ENCODE measurements around the gene SLC8A1.

SLC8A1 gene

GRCh38 chr2:40395169-40396073, 56.5 kb downstream of the SLC8A1 start:
- no peak overlapping the region for H3K27ac ChIP-seq (ENCODE audit: insufficient read depth, low read length, poor library complexity, severe bottlenecking)
- no peak overlapping the region for H3K4me3 ChIP-seq (ENCODE audit: insufficient read depth, low read depth, low read length, poor library complexity, severe bottlenecking)
- H3K36me3 ChIP-seq (ENCODE audit: control insufficient read depth, insufficient read depth, low read length) = no peaks in the 10 kb centered on the region
- no peaks in the 10 kb centered on the region for H3K4me1 ChIP-seq (ENCODE audit: control insufficient read depth, insufficient read depth, low read length, poor library complexity, severe bottlenecking)
- DNase-seq = no peak
- H3K9me3 ChIP-seq (ENCODE audit: control insufficient read depth, low read length) = no peaks in the 10 kb centered on the region
- H3K27me3 ChIP-seq (replicated peaks; ENCODE audit: control insufficient read depth, insufficient read depth, low read length, poor library complexity, severe bottlenecking) = no peaks in the 10 kb centered on the region

GRCh38 chr2:40394597-40394996, 57.3 kb downstream of the SLC8A1 start:
- Histone ChIP-seq H3K27me3 (replicated peaks; ENCODE audit: control insufficient read depth, insufficient read depth, low read length, poor library complexity, severe bottlenecking) (no peaks in the 10 kb centered on the region), H3K27ac (ENCODE audit: insufficient read depth, low read length, poor library complexity, severe bottlenecking) (no peak overlapping the region), H3K4me3 (ENCODE audit: insufficient read depth, low read depth, low read length, poor library complexity, severe bottlenecking) (no peak overlapping the region), H3K4me1 (ENCODE audit: control insufficient read depth, insufficient read depth, low read length, poor library complexity, severe bottlenecking) (no peaks in the 10 kb centered on the region), H3K9me3 (ENCODE audit: control insufficient read depth, low read length) (no peaks in the 10 kb centered on the region), H3K36me3 (ENCODE audit: control insufficient read depth, insufficient read depth, low read length) (no peaks in the 10 kb centered on the region)
- DNase-seq = no peak

GRCh38 chr2:40394031-40394430, 57.9 kb downstream of the SLC8A1 start:
- no peaks in the 10 kb centered on the region for H3K9me3 ChIP-seq (ENCODE audit: control insufficient read depth, low read length)
- DNase-seq = no peak
- no peak overlapping the region for H3K27ac ChIP-seq (ENCODE audit: insufficient read depth, low read length, poor library complexity, severe bottlenecking)
- H3K4me3 ChIP-seq (ENCODE audit: insufficient read depth, low read depth, low read length, poor library complexity, severe bottlenecking) = no peak overlapping the region
- H3K4me1 ChIP-seq (ENCODE audit: control insufficient read depth, insufficient read depth, low read length, poor library complexity, severe bottlenecking) = no peaks in the 10 kb centered on the region
- H3K36me3 ChIP-seq (ENCODE audit: control insufficient read depth, insufficient read depth, low read length) = no peaks in the 10 kb centered on the region
- H3K27me3 ChIP-seq (replicated peaks; ENCODE audit: control insufficient read depth, insufficient read depth, low read length, poor library complexity, severe bottlenecking) = no peaks in the 10 kb centered on the region

GRCh38 chr2:40388161-40388560, 63.7 kb downstream of the SLC8A1 start:
- no peak for DNase-seq
- H3K9me3 ChIP-seq (ENCODE audit: control insufficient read depth, low read length) = no peaks in the 10 kb centered on the region
- H3K27me3 ChIP-seq (replicated peaks; ENCODE audit: control insufficient read depth, insufficient read depth, low read length, poor library complexity, severe bottlenecking) = no peaks in the 10 kb centered on the region
- H3K4me1 ChIP-seq (ENCODE audit: control insufficient read depth, insufficient read depth, low read length, poor library complexity, severe bottlenecking) = no peaks in the 10 kb centered on the region
- no peak overlapping the region for H3K4me3 ChIP-seq (ENCODE audit: insufficient read depth, low read depth, low read length, poor library complexity, severe bottlenecking)
- H3K27ac ChIP-seq (ENCODE audit: insufficient read depth, low read length, poor library complexity, severe bottlenecking) = no peak overlapping the region
- H3K36me3 ChIP-seq (ENCODE audit: control insufficient read depth, insufficient read depth, low read length) = no peaks in the 10 kb centered on the region

- no peak for DNase-seq
- Histone ChIP-seq H3K36me3 (ENCODE audit: control insufficient read depth, insufficient read depth, low read length) (no peaks in the 10 kb centered on the region), H3K4me1 (ENCODE audit: control insufficient read depth, insufficient read depth, low read length, poor library complexity, severe bottlenecking) (no peaks in the 10 kb centered on the region), H3K4me3 (ENCODE audit: insufficient read depth, low read depth, low read length, poor library complexity, severe bottlenecking) (no peak overlapping the region), H3K27me3 (replicated peaks; ENCODE audit: control insufficient read depth, insufficient read depth, low read length, poor library complexity, severe bottlenecking) (no peaks in the 10 kb centered on the region), H3K9me3 (ENCODE audit: control insufficient read depth, low read length) (no peaks in the 10 kb centered on the region), H3K27ac (ENCODE audit: insufficient read depth, low read length, poor library complexity, severe bottlenecking) (no peak overlapping the region)
These were observed 65.7 kb downstream of the SLC8A1 start for GRCh38 chr2:40386177-40386576.

GRCh38 chr2:40384714-40385113, 67.2 kb downstream of the SLC8A1 start:
- Histone ChIP-seq H3K27ac (ENCODE audit: insufficient read depth, low read length, poor library complexity, severe bottlenecking) (no peak overlapping the region), H3K9me3 (ENCODE audit: control insufficient read depth, low read length) (no peaks in the 10 kb centered on the region), H3K4me3 (ENCODE audit: insufficient read depth, low read depth, low read length, poor library complexity, severe bottlenecking) (no peak overlapping the region), H3K36me3 (ENCODE audit: control insufficient read depth, insufficient read depth, low read length) (no peaks in the 10 kb centered on the region), H3K4me1 (ENCODE audit: control insufficient read depth, insufficient read depth, low read length, poor library complexity, severe bottlenecking) (no peaks in the 10 kb centered on the region), H3K27me3 (replicated peaks; ENCODE audit: control insufficient read depth, insufficient read depth, low read length, poor library complexity, severe bottlenecking) (no peaks in the 10 kb centered on the region)
- no peak for DNase-seq

GRCh38 chr2:40384233-40384632, 67.7 kb downstream of the SLC8A1 start:
- Histone ChIP-seq H3K27me3 (replicated peaks; ENCODE audit: control insufficient read depth, insufficient read depth, low read length, poor library complexity, severe bottlenecking) (no peaks in the 10 kb centered on the region), H3K9me3 (ENCODE audit: control insufficient read depth, low read length) (no peaks in the 10 kb centered on the region), H3K36me3 (ENCODE audit: control insufficient read depth, insufficient read depth, low read length) (no peaks in the 10 kb centered on the region), H3K27ac (ENCODE audit: insufficient read depth, low read length, poor library complexity, severe bottlenecking) (no peak overlapping the region), H3K4me3 (ENCODE audit: insufficient read depth, low read depth, low read length, poor library complexity, severe bottlenecking) (no peak overlapping the region), H3K4me1 (ENCODE audit: control insufficient read depth, insufficient read depth, low read length, poor library complexity, severe bottlenecking) (no peaks in the 10 kb centered on the region)
- DNase-seq = no peak

- Histone ChIP-seq H3K4me1 (ENCODE audit: control insufficient read depth, insufficient read depth, low read length, poor library complexity, severe bottlenecking) (no peaks in the 10 kb centered on the region), H3K27me3 (replicated peaks; ENCODE audit: control insufficient read depth, insufficient read depth, low read length, poor library complexity, severe bottlenecking) (no peaks in the 10 kb centered on the region), H3K36me3 (ENCODE audit: control insufficient read depth, insufficient read depth, low read length) (no peaks in the 10 kb centered on the region), H3K4me3 (ENCODE audit: insufficient read depth, low read depth, low read length, poor library complexity, severe bottlenecking) (no peak overlapping the region), H3K9me3 (ENCODE audit: control insufficient read depth, low read length) (no peaks in the 10 kb centered on the region), H3K27ac (ENCODE audit: insufficient read depth, low read length, poor library complexity, severe bottlenecking) (no peak overlapping the region)
- DNase-seq = no peak
These were observed 71.2 kb downstream of the SLC8A1 start for GRCh38 chr2:40380721-40381120.

GRCh38 chr2:40380041-40380440, 71.8 kb downstream of the SLC8A1 start:
- Histone ChIP-seq H3K9me3 (ENCODE audit: control insufficient read depth, low read length) (no peaks in the 10 kb centered on the region), H3K4me1 (ENCODE audit: control insufficient read depth, insufficient read depth, low read length, poor library complexity, severe bottlenecking) (no peaks in the 10 kb centered on the region), H3K27me3 (replicated peaks; ENCODE audit: control insufficient read depth, insufficient read depth, low read length, poor library complexity, severe bottlenecking) (no peaks in the 10 kb centered on the region), H3K36me3 (ENCODE audit: control insufficient read depth, insufficient read depth, low read length) (no peaks in the 10 kb centered on the region), H3K27ac (ENCODE audit: insufficient read depth, low read length, poor library complexity, severe bottlenecking) (no peak overlapping the region), H3K4me3 (ENCODE audit: insufficient read depth, low read depth, low read length, poor library complexity, severe bottlenecking) (no peak overlapping the region)
- DNase-seq = no peak

- DNase-seq = no peak
- no peaks in the 10 kb centered on the region for H3K4me1 ChIP-seq (ENCODE audit: control insufficient read depth, insufficient read depth, low read length, poor library complexity, severe bottlenecking)
- no peaks in the 10 kb centered on the region for H3K9me3 ChIP-seq (ENCODE audit: control insufficient read depth, low read length)
- H3K27me3 ChIP-seq (replicated peaks; ENCODE audit: control insufficient read depth, insufficient read depth, low read length, poor library complexity, severe bottlenecking) = no peaks in the 10 kb centered on the region
- no peaks in the 10 kb centered on the region for H3K36me3 ChIP-seq (ENCODE audit: control insufficient read depth, insufficient read depth, low read length)
- no peak overlapping the region for H3K27ac ChIP-seq (ENCODE audit: insufficient read depth, low read length, poor library complexity, severe bottlenecking)
- H3K4me3 ChIP-seq (ENCODE audit: insufficient read depth, low read depth, low read length, poor library complexity, severe bottlenecking) = no peak overlapping the region
These were observed 77.2 kb downstream of the SLC8A1 start for GRCh38 chr2:40374543-40375240.
